Activated CD8-positive, alpha-beta memory T cell treated with anti-CD3 and anti-CD28 coated beads for 48 hours (primary cell): ENCODE results near the gene PSTPIP1.

Experiments
- DNase-seq, 3 experiments: peaks; one replicate each; pipeline ENCODE4 v3.0.0-alpha.2; 2020; ENCODE audit warnings: low read depth in 2 of 3, low spot score in 2 of 3

The PSTPIP1 gene

DNA sequence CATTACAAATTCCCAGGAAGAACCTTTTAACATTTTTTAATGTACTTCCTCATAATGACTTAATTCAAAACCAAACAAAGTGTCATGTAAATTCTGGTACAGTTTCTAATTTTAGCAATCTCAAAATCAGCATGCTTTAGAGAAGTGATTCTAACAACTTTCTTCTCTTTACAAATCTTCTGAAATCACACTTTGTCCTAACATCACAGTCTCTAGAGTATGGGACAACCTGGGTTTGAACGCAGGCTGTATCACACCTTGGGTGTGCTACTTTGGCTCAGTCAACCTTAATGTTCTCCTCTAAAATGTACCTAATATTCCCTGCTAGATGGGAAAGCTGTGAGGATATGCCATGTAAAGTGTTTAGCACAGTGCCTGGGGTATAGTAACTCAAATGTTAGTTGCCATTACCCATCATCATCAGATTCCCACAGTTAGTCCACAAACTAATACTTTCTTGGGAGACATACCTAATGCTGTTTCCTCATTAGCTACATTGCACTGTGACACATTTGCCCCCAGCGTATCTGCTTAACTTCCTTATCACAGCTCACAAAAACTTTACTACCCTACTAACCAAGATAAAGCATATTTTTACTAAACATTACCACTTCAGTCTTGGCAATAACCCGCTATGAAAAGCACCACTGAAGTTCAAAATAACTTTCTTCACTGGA lies 72.9 kb downstream of the PSTPIP1 start:
- no peak for DNase-seq

- DNase-seq, result no peak
Observed at GRCh38 chr15:77068633-77069032, 73.7 kb downstream of the PSTPIP1 start.

DNA sequence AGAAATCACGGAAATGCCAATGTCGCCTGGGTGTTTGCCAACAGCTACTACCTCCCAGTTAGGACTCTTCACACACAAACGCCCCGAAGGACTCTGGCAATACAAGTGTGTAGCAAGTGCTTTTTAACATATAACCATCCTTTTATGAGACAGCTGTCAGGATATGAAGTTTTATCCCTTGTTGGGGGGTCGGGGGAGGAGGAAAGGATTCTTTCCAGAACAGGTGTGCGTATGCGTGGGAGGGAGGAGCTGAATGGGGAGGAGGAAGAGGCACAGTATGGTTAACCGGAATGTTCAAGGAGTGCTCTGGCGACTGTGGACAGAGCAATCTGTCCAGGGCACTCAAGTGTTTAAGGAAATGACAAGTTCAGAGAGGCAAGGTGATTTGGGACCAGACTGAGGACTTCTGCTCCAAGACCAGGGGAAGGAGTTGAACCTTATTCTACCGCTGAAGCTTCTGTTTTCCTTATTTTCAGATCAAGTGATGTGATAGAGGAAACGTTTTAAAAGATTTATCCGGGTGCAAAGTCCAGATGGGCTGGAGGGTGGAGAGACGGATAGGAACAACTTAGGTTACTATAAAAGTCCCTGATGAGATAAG lies 74.7 kb downstream of the PSTPIP1 start:
- DNase-seq, result no peak

DNA sequence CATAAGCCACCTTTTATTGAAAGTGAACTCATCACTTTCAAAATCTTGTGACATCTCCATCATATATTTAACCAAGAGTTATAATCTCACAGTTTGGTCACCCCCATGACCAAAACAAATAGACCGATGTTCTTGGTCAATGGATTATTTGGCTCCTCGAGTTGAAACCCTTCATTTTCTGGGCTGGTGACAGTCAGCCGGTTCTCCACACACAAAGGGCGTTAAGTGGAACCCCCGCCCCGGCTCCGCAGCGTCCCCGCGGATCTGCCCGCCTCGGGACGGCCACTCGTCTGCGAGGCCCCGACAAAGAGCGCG lies 75.2 kb downstream of the PSTPIP1 start:
- DNase-seq, result no peak

DNA sequence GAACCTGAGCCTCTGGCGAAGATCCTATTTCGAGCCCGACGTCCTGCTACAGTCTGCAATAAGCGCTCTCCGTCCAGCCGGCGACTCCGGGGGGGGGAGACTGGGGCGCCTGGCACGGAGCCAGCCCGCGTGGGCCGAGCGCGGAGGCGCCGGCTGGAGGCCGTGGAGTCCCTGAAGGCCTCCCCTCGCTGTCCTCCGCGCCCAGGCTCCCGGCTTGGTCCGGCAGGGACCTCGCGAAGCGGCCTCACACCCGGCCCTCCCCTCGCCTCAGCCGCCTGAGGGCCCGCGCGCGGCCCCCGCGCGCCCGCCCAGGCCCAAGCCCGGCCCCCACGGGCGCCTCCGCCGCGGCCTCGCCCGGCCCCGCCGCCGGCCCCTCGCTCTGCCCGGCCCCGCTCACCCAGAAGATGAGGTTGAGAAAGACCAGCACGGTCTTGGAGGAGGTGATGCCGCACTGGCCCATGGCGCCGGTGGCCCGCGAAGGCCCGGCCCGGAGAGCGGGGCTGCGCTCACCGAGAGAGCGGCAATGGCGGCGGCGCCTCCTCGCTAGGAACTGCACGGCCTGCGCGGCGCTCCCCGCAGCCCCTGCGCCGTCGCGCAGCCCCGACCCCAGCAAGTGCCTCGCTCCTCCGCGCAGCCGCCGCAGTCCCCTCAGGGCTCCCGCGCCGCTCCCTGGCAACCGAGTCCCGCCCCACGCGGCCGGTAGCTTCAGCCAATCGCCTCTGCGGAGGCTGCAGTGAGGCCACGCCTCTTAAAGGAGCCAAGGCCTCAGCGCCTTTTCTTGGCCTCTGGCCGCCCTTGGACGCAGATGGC lies 75.8 kb downstream of the PSTPIP1 start, which contains the start of gene TSPAN3:
TSS of gene TSPAN3 (minus strand) at position 615 of the 810 bp plus-strand sequence. CDS start at position 460, 155 bp downstream.
- peak; percentile 69 to 84 (median 72) for DNase-seq

DNA sequence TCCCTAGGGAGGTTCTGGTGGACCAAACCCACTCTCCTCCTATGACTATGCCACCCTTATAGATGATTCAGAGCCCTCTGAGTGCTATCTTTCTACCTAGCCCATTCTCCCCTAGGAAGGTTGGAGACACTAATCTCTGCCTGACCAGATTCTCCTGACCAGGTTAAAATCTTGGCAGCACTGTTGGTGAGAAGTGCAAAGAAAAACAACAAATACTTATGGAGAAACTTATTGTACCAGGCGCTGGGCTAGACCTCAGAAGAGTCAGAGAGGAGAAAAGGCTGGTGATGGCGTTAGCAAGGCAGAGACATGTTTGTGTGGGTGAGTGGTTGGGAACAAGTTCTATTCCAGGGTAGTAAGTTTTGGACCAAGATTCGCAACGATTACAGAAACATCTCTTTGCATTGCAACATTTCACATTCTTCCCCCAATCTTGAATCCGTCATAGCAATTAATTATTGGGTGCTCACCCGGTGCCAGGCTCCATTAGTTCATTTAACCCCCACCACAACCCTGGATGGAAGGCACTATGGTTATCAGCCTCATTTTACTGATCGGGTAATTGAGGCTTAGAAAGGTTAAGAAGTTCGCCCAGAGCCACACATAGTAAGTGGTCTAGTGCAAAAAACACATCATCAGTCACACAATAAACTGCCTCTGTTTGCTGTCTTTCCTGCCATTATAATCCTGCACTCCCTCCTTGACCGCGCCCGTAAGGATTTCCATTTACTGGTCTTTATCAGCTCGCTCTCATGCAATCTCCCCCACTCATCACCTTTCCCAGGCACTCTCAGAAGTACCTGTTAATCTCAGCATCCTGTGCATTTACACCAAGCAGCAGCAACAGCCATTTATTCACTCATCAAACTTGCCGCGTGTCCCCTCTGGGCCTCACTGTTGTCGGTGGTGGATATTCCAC lies 76.6 kb downstream of the PSTPIP1 start:
- DNase-seq, result no peak

- no peak for DNase-seq
Observed at GRCh38 chr15:77074350-77074749, 79.4 kb downstream of the PSTPIP1 start.

- DNase-seq, result no peak
Observed at GRCh38 chr15:77075528-77075927, 80.6 kb downstream of the PSTPIP1 start.

GRCh38 chr15:77076323-77076915 lies 81.5 kb downstream of the PSTPIP1 start:
- no peak for DNase-seq

DNA sequence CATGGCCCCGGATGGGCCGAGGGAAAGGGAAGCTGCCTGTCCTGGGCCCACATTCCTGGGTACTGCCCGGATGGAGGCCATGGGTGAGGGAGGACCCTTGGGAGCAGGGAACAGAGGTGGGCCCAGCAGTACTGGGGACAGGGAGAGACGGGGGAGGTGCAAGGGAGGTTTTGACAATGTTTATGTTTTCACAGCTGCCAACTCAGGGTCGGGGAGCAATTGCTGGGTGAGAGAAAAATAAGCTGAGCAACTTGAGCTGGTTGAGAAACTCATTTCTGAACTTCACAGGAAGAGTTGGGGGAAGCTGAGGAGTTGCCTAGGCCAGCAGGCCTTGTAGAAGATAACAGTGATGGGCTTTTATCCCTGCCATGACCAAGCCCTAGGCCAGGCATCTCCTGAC lies 87.0 kb downstream of the PSTPIP1 start:
- no peak for DNase-seq

- DNase-seq, result peak in 2 of 3 experiments; percentile 22 to 27
Observed at GRCh38 chr15:77083381-77084160, 88.6 kb downstream of the PSTPIP1 start.

- no peak for DNase-seq
Observed at GRCh38 chr15:77084436-77084835, 89.5 kb downstream of the PSTPIP1 start.

DNA sequence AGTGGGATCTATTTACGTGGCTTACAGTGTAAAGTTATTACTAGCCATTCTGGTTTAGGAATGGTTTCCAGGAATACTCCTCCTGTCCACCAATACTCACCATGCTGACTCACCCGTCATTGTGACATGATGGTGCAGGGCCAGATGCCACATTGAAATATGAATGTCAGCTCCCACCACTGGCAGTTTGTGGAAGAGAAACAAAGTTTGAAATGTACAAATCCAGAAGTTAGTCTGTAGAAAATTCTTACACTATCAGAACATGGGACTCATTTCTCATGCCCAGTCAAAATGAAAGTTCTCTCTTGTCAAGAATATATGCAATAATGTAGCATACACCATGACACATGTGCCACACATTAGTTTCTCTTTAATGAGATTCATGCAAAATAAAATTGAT lies 90.4 kb downstream of the PSTPIP1 start:
- no peak for DNase-seq
